GM12874 (cell line): ENCODE data around the gene MACROD2.

Experiments
- TF ChIP-seq, protein P1 (sequence below): IDR thresholded peaks from 2 replicates; pipeline ENCODE4 v1.5.1; 2011; ENCODE audit warnings: low read depth, mild to moderate bottlenecking, control low read depth, low read length, moderate library complexity; ENCODE audit not compliant: insufficient read depth

MACROD2 gene

GRCh38 chr20:14142964-14143627 is 147.8 kb downstream of the MACROD2 start:
- TF ChIP-seq, protein P1, sequence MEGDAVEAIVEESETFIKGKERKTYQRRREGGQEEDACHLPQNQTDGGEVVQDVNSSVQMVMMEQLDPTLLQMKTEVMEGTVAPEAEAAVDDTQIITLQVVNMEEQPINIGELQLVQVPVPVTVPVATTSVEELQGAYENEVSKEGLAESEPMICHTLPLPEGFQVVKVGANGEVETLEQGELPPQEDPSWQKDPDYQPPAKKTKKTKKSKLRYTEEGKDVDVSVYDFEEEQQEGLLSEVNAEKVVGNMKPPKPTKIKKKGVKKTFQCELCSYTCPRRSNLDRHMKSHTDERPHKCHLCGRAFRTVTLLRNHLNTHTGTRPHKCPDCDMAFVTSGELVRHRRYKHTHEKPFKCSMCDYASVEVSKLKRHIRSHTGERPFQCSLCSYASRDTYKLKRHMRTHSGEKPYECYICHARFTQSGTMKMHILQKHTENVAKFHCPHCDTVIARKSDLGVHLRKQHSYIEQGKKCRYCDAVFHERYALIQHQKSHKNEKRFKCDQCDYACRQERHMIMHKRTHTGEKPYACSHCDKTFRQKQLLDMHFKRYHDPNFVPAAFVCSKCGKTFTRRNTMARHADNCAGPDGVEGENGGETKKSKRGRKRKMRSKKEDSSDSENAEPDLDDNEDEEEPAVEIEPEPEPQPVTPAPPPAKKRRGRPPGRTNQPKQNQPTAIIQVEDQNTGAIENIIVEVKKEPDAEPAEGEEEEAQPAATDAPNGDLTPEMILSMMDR = no peak

- TF ChIP-seq, protein P1 = no peak
Measured at GRCh38 chr20:14148042-14148441, 152.7 kb downstream of the MACROD2 start.

GRCh38 chr20:14155361-14155760 is 160.0 kb downstream of the MACROD2 start:
- TF ChIP-seq, protein P1 = no peak

- TF ChIP-seq, protein P1 = no peak
Measured at GRCh38 chr20:14178528-14178927, 183.2 kb downstream of the MACROD2 start.

DNA sequence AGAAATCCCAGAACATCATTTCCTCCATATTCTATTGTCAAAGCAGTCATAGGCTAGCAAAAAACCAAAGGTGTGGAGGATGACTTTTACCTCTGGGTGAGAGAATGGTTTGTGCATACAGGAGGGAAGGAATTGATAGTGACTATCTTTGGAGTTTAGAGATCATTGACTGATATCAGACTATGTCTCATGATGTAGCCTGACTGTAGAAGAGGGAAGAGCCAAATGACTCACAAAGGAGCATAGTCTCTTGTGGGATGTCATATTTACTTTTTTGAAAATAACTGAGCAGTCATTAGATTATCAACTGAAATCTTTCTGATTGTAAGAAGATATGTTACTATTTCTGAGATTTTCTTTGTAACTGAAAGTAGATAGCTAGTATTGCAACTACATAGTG is 183.6 kb downstream of the MACROD2 start:
- TF ChIP-seq, protein P1 = no peak

DNA sequence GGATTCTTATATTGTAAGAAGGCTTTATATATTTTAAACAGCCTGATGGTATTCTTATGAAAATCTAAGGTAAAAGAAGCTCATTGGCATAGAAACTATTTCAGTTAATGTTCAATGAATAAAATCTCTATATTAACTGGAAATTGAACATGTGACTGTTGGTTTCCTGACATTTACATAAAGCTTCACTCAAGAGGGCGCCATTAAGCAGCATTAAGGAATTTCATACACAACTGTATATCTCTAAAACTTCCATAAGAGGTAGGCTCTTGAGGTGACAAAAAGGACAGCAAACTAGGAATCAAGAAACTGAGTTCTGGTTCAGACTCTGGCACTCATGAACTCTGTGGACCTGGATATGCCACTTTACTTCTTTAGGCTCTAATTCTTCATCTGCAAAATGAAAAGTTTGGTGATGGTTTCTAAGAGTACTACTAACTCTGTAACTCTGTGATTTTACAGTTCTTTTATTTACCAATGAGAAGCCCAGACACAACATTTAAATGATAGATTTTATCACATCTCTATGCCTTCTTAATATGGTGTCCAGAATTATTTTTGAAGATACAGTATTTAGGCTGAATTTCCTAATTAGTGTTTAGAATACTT is 194.6 kb downstream of the MACROD2 start:
- TF ChIP-seq, protein P1 = peak; percentile 9; the same call in 1 of the 2 replicates

DNA sequence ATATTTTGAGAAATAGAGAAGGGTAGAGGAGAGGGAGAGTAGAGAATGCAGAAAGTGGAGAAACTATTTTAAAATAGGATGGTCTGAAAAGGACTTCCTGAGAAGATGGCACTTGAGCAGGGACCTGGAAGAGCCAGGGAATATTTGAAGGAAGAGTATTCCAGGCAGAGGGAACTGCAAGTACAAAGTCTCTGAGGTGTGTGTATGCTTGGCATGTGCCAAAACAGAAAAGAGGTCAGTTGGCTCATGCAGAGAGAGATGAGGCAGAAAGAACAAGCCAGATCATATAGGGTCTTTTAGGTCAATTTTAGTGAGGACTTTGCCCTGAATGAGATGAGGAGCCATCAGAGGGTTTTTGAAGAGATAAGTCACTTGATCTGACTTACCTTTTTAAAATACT is 196.2 kb downstream of the MACROD2 start:
- TF ChIP-seq, protein P1 = no peak
